Gastroesophageal sphincter (tissue), 4 donors: ENCODE results near the gene ELK4. TPM values are rescaled to one million over a fixed set of nuclear protein-coding genes. Genes with fewer than 3 reads are reported as not detected.

Experiments used
- ATAC-seq: fragments of 150-250 bp; one replicate; pipeline ENCODE4 v1.9.1; 2016; ENCODE audit warnings: mild to moderate bottlenecking, moderate library complexity
- H3K27ac ChIP-seq, 4 donors: fragments of 200-600 bp; sonication (generic) in 3 of 4; 1 replicate in 3 of 4; 2 replicates in 1 of 4; pipeline ENCODE4 v1.5.1; 2016 to 2019
- H3K27me3 ChIP-seq: fragments of 200-600 bp; sonication (generic); one replicate; pipeline ENCODE4 v1.5.1; 2019
- H3K36me3 ChIP-seq, 2 donors: fragments of 200-600 bp; sonication (generic); one replicate each; pipeline ENCODE4 v1.5.1; 2019; ENCODE audit warnings: control low read depth in 1 of 2
- H3K4me1 ChIP-seq, 3 donors: fragments of 200-600 bp; sonication (generic); 1 replicate in 2 of 3; 2 replicates in 1 of 3; pipeline ENCODE4 v1.5.1; 2016 to 2019; ENCODE audit warnings: control low read depth in 2 of 3
- H3K4me3 ChIP-seq, 2 donors: fragments of 200-600 bp; sonication (generic); one replicate each; pipeline ENCODE4 v1.5.1; 2019; ENCODE audit warnings: mild to moderate bottlenecking in 1 of 2, moderate library complexity in 1 of 2
- H3K9me3 ChIP-seq, 3 donors: fragments of 200-600 bp; sonication (generic); one replicate each; pipeline ENCODE4 v1.5.1; 2017 to 2019; ENCODE audit warnings: control low read depth in 2 of 3
- EP300 ChIP-seq: sonication (generic); formaldehyde crosslinking; IDR thresholded peaks from one replicate; pipeline ENCODE4 v1.6.1; 2017; ENCODE audit warnings: antibody characterized with exemption, mild to moderate bottlenecking
- POLR2A ChIP-seq, 2 donors: fragments of 450-650 bp; IDR thresholded peaks; one replicate each; pipeline ENCODE4 v1.6.1; 2017; ENCODE audit warnings: antibody characterized with exemption in 2 of 2, mild to moderate bottlenecking in 2 of 2, moderate library complexity in 1 of 2
- POLR2AphosphoS5 ChIP-seq: sonication (generic); formaldehyde crosslinking; IDR thresholded peaks from one replicate; pipeline ENCODE4 v1.6.1; 2017; ENCODE audit warnings: antibody characterized with exemption
- WGBS, 2 donors: methylation state at CpG; one replicate each; pipeline ENCODE4 v1.1.5; 2018; ENCODE audit warnings: low coverage in 1 of 2; 5-methylcytosine and 5-hydroxymethylcytosine counted together
- total RNA-seq, 4 donors: library from RNA; depleted of rRNA; stranded (reverse); fragments of >200 nt; gene quantifications; one replicate each; pipeline ENCODE4 v1.1.0, GENCODE V29; 2016
- TF ChIP-seq, protein P1 (sequence below), 4 experiments: fragments of 200-600 bp in 2 of 4; fragments of 450-650 bp in 2 of 4; sonication (generic) in 1 of 4; IDR thresholded peaks; one replicate each; pipeline ENCODE4 v1.5.1; 2017 to 2019; ENCODE audit warnings: antibody characterized with exemption in 4 of 4, mild to moderate bottlenecking in 2 of 4, moderate library complexity in 2 of 4

ELK4 gene
- total RNA-seq, 4 donors from 2014 or later, result 23.2 to 24.6 (median 23.6) TPM

DNA sequence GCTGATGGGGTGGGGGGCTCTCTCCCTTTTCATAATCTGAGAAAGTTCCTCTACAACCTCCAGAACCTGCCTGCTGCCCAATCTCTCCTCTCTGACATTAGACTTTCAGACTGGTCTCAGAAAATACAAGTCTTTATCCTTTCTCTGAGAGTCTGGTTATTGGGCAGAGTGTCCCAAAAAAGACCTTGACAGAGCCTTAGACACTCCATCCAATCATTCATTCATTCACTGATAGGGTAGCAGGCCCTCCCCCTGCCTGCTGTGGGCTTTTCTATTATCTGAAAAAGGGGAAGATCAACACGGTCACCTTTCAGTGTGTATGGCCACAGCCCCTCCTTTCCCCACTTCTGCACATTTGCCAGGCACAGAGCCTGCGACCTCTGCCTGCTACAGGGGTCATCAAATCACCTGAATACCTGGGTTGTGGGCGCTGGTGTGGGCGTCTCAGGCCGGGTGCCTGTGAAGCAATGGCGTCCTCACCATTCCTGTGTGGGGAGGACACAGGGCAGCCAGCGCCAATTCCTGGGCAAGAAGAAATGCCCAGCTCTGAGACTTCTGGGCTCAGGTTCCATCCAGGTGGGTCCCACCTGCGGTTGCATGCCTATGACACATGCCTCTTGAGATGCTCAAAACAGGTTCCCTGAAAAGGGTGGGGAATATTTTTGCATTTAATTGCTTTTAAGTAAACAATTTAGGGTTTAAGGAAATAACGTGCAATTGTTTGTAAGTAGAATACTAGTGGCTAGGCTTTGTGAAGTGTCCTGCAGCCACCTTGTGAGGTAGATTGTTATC lies 52.8 kb downstream of the ELK4 start:
- no peak for ATAC-seq
- peaks cover 46% of the 10 kb centered on the region for H3K27me3 ChIP-seq
- TF ChIP-seq POLR2AphosphoS5 (no peak), EP300 (no peak), POLR2A (IDR thresholded peaks at IDR 0.05) (no peak)
- TF ChIP-seq, protein P1, sequence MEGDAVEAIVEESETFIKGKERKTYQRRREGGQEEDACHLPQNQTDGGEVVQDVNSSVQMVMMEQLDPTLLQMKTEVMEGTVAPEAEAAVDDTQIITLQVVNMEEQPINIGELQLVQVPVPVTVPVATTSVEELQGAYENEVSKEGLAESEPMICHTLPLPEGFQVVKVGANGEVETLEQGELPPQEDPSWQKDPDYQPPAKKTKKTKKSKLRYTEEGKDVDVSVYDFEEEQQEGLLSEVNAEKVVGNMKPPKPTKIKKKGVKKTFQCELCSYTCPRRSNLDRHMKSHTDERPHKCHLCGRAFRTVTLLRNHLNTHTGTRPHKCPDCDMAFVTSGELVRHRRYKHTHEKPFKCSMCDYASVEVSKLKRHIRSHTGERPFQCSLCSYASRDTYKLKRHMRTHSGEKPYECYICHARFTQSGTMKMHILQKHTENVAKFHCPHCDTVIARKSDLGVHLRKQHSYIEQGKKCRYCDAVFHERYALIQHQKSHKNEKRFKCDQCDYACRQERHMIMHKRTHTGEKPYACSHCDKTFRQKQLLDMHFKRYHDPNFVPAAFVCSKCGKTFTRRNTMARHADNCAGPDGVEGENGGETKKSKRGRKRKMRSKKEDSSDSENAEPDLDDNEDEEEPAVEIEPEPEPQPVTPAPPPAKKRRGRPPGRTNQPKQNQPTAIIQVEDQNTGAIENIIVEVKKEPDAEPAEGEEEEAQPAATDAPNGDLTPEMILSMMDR (IDR thresholded peaks at IDR 0.05), result no peak
- H3K36me3 ChIP-seq, result no peaks in the 10 kb centered on the region
- no peak overlapping the region for H3K4me3 ChIP-seq
- WGBS, 2 donors, result 47 to 86% methylated on average over 2 of the region's 9 CpGs
- H3K9me3 ChIP-seq, result no peaks in the 10 kb centered on the region
- no peaks in the 10 kb centered on the region for H3K4me1 ChIP-seq
- no peak overlapping the region for H3K27ac ChIP-seq

DNA sequence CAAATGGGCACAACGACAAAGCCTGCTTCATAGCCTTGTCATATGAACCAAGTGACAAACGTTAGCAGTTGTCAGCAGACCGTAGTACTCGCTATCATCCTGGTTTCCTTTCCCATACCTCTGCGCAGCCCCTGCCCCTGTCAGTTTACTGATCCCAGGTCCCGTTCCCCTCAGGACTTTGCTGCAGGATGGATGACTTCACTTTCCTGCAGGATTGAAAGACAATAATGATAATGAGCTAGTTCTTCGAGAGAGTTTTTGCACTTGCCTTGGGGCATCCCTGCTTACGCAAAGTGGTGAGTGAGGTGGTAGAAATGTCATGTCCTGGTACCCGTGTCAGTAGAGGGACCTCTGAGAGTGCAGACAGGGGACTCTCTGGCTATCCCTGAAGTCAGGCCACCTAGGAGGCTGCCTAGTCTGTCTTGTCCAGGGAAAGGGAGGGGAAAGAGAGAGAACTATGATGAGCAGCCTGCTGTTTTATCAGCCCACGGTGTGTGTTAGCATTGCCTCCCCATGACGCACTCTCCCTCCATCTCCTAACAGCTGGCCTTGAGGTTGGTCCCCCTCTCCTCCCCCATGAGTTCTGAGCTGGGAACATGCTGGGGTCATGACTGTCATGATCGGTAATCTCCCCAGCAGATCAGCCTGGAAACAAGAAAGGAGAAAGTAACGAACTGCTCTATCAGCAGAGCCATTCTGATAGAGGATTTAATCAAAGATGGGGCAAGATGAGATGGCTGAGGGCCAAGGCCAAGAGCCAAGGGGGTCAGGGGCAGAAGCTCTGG lies 53.7 kb downstream of the ELK4 start:
- H3K36me3 ChIP-seq, result no peaks in the 10 kb centered on the region
- TF ChIP-seq POLR2A (IDR thresholded peaks at IDR 0.05), result no peak
- TF ChIP-seq, protein P1 (IDR thresholded peaks at IDR 0.05), result no peak
- TF ChIP-seq POLR2AphosphoS5, result no peak
- TF ChIP-seq EP300, result no peak
- no peak overlapping the region for H3K27ac ChIP-seq
- peaks cover 46% of the 10 kb centered on the region for H3K27me3 ChIP-seq
- H3K4me3 ChIP-seq, result no peak overlapping the region
- 54 to 59% methylated on average over 7 to 12 of the region's 13 CpGs for WGBS, 2 donors
- no peaks in the 10 kb centered on the region for H3K4me1 ChIP-seq
- H3K9me3 ChIP-seq, result no peaks in the 10 kb centered on the region
- no peak for ATAC-seq

DNA sequence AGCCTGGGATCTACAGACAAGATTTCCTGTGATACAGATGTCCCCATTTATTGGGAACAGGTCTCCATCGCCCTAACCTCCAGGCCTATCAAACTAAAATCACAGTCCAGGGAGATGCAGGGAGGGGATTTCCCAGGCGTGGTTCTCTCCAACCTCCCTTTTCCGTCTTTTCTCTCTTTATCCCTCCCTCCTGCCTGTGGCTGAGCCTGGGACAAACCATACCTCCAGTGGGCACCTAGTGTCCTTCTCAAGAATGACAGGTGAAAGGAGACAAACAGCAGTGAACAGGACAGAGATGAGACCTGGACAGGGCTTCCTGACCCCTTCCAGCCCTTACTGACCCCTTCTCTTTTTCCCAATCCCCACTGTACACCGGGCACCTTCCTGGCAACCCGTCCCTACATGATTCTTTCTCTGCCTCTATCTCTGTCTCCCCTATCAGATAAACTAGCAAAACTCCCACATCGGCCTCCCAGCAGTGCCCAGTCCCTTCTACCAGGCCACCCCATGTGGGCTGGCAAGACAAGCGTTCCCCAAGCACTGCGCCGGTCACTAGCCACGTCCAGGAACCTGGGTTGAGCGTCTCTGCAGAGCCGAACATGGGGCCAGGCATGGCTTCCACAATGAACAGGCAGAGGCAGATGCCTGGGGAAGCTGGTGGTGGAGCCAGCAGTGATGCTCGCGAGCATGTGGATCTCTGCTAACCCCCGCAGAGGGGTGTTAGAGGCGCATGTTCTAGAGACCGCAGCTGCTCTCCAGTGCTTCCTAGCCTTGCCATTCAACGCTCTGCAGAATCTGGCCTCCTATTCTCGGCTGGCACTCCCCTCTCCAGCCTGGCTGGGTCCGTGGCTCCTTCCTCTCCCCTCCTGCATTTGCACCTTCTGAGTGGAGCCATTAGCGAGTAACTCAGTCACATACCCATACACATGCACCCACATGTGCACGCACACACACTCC lies 54.7 kb downstream of the ELK4 start:
- no peaks in the 10 kb centered on the region for H3K9me3 ChIP-seq
- H3K4me3 ChIP-seq, result no peak overlapping the region
- ATAC-seq, result no peak
- H3K27ac ChIP-seq, result no peak overlapping the region
- no peaks in the 10 kb centered on the region for H3K4me1 ChIP-seq
- H3K36me3 ChIP-seq, result no peaks in the 10 kb centered on the region
- H3K27me3 ChIP-seq, result peaks cover 56% of the 10 kb centered on the region
- no peak for TF ChIP-seq POLR2AphosphoS5
- no peak for TF ChIP-seq POLR2A (IDR thresholded peaks at IDR 0.05)
- TF ChIP-seq, protein P1 (IDR thresholded peaks at IDR 0.05), result no peak
- WGBS, 2 donors, result 77 to 80% methylated on average over 7 to 9 of the region's 22 CpGs

DNA sequence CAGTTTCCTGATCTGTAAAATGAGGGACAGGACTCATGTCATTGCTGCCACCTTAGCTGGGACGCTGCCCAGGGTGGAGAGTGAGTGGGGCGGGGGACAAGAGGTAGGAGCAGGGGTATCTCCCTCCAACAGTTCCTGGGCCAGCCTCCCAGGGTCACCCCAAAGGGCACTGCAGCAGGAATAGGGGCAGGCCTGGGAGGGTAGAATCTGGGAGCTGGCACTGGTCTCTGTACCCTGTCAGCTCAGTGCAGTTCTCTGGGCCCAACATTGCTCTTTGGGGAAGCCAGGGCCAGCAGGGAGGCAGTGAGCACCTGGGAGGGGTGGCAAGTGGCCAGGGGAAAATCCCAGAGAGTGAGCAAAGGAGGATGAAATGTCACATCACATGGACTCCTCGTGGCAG lies 55.8 kb downstream of the ELK4 start:
- H3K9me3 ChIP-seq, result no peaks in the 10 kb centered on the region
- H3K4me3 ChIP-seq, result no peak overlapping the region
- no peaks in the 10 kb centered on the region for H3K36me3 ChIP-seq
- no peaks in the 10 kb centered on the region for H3K4me1 ChIP-seq
- no peak for ATAC-seq
- TF ChIP-seq POLR2A (IDR thresholded peaks at IDR 0.05), result no peak
- H3K27ac ChIP-seq, result no peak overlapping the region
- H3K27me3 ChIP-seq, result peaks cover 58% of the 10 kb centered on the region
- 0 to 58% methylated on average over 1 to 2 of the region's 3 CpGs for WGBS, 2 donors
